GM12874 (cell line): ENCODE results near the gene SPATA16.

ENCODE experiments used
- CTCF ChIP-seq: IDR thresholded peaks from 2 replicates; pipeline ENCODE4 v1.5.1; 2011; ENCODE audit warnings: low read depth, mild to moderate bottlenecking, control low read depth, low read length, moderate library complexity; ENCODE audit not compliant: insufficient read depth

SPATA16 gene

GRCh38 chr3:173140986-173141385, at the start of gene SPATA16:
TSS of gene SPATA16 (minus strand) at chr3:173141235. CDS start at chr3:173117731, 23,504 bp downstream.
- TF ChIP-seq CTCF: no peak

- no peak for TF ChIP-seq CTCF
Observed at GRCh38 chr3:173173652-173174051, 32.6 kb upstream of the SPATA16 start.

- no peak for TF ChIP-seq CTCF
Observed at GRCh38 chr3:173153631-173154030, 12.6 kb upstream of the SPATA16 start.

- no peak for TF ChIP-seq CTCF
Observed at GRCh38 chr3:173139420-173139819, 1.6 kb downstream of the SPATA16 start.

GRCh38 chr3:173138026-173138425, 3.0 kb downstream of the SPATA16 start:
- no peak for TF ChIP-seq CTCF

GRCh38 chr3:173135059-173135458, 6.0 kb downstream of the SPATA16 start:
- TF ChIP-seq CTCF: no peak

GRCh38 chr3:173128633-173129032, 12.4 kb downstream of the SPATA16 start:
- TF ChIP-seq CTCF: no peak

- no peak for TF ChIP-seq CTCF
Observed at GRCh38 chr3:173111321-173111720, 29.7 kb downstream of the SPATA16 start.
